ENCODE data around the gene KRT84.

Gene KRT84

GRCh38 chr12:52342781-52343490 is 42.5 kb downstream of the KRT84 start:
- DNase-seq (ENCODE audit: low spot score): no peak

DNA sequence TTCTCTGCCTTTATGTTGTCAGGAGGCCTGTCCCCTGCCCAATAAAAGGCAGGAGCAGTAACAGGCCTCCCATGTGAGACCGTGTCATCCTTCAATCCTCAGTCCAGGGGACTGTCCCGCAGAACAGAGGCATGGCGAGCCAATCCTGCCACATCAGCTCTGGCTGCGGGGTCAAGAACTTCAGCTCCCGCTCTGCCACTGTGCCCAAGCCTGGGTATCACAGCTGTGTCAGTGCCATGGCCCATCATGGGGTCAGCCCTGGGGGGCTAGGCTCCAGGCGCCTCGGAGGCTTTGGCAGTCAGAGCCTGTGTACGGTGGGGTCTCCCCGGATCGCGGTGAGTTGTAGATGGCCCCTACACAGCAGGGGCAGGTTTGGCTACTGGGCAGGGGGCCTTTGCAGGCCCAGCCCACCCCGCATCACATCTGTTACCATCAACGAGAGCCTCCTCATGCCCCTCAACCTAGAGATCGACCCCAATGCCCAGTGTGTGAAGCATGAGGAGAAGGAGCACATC is 44.3 kb downstream of the KRT84 start:
- no peak for DNase-seq (ENCODE audit: low spot score)

DNA sequence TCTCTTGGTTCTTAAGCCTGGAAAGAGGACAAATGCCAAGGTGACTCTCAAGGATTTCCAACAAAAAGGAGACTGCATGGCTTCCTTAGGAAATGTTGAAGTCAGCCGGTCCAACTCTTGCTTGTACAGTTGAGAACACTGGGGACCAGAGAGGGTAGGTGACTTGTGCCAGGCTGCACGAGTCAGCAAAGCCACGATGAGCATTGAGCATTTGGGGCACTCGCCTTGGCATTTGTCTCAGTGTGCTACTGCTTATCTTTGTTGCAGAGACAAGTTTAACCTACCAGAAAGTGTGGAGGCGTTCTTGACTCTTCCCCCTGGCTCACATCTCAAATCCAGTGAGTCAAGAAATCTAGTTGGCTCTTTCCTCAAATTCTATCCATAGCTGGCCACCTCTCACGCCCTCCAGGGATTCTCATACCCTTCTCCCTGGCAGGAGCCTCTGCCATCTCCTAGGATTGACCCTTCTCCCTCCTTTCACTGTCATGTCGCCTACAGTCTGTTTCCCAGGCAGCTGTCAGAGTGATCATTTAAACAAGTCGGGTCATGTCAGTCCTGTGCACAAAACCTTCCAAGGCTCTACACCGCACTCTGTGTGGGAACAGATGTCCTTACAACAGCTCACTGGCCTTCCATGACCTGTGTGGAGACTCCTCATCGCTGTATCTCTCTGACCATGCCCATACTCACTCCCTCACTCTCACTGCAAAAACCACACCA is 47.1 kb downstream of the KRT84 start:
- DNase-seq (ENCODE audit: low spot score): no peak

GRCh38 chr12:52337054-52337453 is 48.4 kb downstream of the KRT84 start:
- DNase-seq (ENCODE audit: low spot score): no peak

DNA sequence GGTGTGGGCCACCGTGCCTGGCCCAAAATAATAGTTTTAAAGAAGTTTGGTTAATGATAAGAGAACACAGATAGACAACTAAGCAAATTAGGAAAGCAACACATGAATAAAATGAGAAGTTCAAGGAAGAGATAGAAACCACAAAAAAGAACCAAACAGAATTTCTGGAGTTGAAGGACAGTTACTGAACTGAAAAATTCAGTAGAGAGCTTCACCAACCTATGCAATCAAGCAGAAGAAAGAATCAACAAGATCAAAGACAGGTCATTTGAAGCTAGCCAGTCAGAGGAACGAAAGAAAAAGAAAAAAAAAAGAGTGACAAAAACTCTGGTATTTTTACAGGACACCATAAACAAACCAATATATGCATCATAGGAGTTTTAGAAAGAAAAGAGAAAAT is 48.8 kb downstream of the KRT84 start:
- no peak for DNase-seq (ENCODE audit: low spot score)

DNA sequence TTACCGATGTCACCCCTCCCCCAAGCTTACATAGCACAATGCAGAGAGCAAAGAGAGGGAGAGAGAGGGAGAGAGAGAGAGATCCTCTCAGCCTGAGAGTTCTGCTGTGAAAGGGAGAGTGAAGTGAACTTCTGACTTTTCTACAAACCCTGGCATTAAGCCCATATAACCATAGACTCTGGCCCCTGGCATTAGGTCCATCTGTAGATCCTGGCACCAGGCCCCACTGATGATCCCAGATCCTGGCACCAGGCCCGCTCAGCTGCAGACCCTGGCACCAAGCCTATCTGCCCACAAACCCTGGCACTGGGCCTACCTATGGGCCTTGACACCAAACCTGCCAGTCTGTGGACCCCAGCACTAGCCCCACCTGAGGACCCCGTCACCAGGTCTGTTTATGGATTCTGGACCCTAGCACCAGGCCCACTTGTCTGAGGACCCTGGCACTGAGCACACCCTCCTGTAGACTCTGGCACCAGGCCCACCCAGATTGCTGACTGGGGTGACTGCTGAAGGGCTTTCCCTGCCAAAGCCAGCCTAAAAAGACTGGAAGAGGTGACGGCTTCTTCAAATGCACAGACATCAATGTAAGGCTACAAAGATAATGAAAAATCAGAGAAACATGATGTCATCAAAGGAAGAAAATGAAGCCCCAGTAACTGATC is 49.7 kb downstream of the KRT84 start:
- no peak for DNase-seq (ENCODE audit: low spot score)

DNA sequence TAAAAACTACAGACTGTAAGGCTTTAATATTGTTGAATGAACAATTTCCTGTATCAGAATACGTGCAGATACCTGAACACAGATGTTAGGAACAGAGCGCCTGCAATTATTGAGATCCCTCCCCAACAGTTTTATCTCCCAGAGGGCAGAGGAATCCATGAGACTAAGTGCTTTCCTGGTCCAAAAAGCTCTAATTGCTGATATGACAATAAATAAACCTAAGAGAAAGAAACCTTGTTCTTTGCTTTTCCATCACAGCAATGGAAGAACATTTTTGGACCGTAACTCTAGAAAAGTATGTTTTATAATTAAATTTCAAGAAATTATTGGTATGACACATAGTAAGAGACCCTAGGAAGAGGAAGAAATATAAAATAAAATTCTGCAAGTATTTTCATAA is 51.3 kb downstream of the KRT84 start:
- DNase-seq (ENCODE audit: low spot score): no peak

- no peak for DNase-seq (ENCODE audit: low spot score)
These were observed 52.1 kb downstream of the KRT84 start for GRCh38 chr12:52333321-52333720.

- DNase-seq (ENCODE audit: low spot score): no peak
These were observed 53.1 kb downstream of the KRT84 start for GRCh38 chr12:52332381-52332780.

- DNase-seq (ENCODE audit: low spot score): no peak
These were observed 53.6 kb downstream of the KRT84 start for GRCh38 chr12:52331833-52332232.

DNA sequence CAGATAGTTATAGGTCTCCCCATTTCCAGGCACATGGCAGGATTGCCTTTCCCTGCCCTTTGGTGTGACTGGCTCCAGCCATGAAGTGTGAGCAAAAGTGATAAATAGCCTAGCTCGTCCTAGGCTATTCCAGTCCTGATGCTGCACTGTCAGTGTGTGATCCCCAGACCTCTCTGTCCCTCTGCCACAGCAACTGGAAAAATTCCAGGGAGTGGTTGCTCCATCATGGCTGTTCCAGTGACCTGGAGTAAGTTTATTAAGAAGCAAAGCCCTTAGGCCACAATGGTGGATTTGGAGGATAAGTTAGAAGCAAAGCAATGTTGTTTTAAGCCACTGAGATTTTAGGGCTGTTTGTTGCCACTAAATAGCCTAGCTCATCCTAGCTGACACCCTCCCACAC is 54.4 kb downstream of the KRT84 start:
- no peak for DNase-seq (ENCODE audit: low spot score)

DNA sequence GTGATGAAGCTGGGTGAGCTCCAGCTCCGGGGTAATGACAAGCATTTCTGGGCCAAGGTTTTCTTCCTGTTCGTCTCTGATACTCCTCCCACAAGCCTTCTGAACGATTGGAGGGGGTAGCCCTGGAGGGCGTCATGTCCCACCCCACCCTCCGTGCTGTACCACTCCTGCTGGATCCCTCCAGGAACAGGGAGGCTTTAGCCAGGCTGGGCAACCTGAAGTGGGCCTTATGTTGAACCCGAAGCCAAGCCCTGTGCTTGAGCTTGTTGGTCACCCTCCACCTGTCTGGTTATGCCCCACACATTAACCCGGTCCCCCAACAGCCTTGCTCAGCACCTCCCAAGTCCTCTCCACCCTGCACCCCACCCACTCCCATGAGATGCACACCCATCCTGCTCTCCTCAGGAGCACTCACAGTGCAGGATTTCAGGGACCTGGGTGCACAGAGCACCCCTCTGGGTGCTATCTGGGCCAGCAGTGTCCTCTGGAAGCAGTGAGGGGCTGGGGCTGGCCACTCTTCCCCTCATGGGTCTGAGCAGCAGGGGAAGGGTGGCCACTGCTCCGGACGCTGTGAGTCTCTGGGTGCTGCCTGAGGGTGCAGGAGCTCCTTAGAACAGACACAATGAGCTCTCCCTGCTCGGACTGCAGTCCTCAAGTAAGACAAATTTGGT is 57.5 kb downstream of the KRT84 start:
- DNase-seq (ENCODE audit: low spot score): no peak

Data from NAMALWA (cell line).